GM19324 (cell line): ENCODE data around the gene GALNT9.
"Not testable (repeated sequence)": the region's sequence is repeated elsewhere in the genome, so short reads cannot be mapped to it uniquely, and the experiment has no call there.

Experiments used
- ATAC-seq: cut with Tn5 transposase; IDR thresholded peaks from one replicate; pipeline ENCODE4 v1.9.1; 2021; ENCODE audit warnings: mild to moderate bottlenecking, moderate library complexity; ENCODE audit not compliant: unreplicated experiment, low FRiP score

Gene GALNT9

DNA sequence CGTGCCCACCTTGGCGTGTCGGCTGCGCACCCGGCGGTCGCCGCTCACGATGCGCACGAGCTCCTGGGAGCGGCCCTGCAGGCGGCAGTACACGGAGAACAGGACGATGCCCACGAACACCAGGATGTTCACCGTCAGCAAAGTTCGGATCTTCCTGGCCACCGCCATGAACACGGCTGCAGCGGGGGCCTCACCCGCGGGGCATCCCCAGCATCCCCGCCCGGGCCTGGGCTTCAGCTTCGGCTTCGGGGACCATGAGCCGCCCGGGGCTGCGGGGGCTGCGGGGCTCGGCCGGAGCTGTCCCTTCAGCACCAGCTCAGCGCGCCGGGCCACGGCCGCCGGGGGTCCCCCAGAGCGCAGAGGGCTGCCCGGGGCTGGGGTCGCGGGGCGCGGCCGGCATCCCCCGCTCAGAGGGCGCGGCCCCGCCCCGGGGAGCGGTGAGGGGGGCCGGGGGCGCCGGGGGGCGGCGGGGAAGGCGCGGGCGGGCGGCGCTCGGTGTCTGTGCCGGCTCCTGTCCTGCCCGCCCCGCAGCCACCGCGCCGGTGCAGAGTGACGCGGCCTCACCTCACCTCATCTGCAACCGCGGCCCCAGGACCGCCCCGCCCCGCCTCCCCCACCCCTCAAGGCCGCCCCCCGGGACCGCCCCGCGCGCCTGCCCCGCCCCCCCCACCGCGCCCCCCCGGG is at the start of gene GALNT9:
GALNT9 (minus strand) TSS at position 554 of the 684 bp plus-strand sequence; CDS start at position 168, 386 bp downstream.
- no peak for ATAC-seq

GRCh38 chr12:132379057-132379456 is 49.7 kb upstream of the GALNT9 start:
- ATAC-seq = not testable (repeated sequence)

GRCh38 chr12:132377147-132377546 is 47.8 kb upstream of the GALNT9 start:
- ATAC-seq = no peak

DNA sequence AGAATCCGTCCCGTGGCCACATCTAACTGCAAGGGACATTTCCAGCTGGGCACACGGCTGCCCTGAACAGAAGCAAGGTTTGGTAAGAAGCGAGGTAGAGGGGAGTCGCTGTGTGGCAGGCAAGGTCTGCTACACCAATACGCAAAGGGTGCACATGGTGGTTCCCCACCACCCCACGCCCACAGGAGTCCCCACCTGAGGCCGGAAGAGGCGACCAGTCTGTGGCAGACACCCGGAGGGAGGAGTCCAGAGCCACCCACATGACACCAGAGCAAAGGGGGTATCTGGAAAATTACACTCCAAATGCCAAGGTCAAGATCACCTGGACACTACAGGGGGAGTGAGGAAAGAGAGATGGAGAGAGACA is 47.1 kb upstream of the GALNT9 start:
- ATAC-seq = no peak

- no peak for ATAC-seq
Observed at GRCh38 chr12:132375747-132376463, 46.5 kb upstream of the GALNT9 start.

- ATAC-seq = no peak
Observed at GRCh38 chr12:132374612-132375445, 45.4 kb upstream of the GALNT9 start.

- no peak for ATAC-seq
Observed at GRCh38 chr12:132373901-132374611, 44.7 kb upstream of the GALNT9 start.

DNA sequence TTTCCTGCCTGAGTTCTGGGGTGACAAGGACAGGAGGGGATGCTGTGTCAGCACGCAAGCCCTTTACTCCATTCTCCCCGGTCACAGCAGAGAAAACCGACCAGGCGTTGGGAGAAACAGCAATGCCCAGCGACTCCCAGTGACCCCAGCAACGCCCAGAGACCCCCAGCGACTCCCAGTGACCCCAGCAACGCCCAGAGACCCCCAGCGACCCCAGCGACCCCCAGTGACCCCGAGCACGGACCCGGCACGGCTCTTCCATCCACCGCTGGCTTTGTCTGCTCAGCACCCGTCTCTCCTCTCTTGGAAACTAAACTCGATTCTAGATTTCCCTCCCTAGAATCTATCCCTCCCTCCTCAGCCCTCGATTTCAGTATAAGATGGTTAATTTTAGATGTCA is 38.5 kb upstream of the GALNT9 start:
- no peak for ATAC-seq

DNA sequence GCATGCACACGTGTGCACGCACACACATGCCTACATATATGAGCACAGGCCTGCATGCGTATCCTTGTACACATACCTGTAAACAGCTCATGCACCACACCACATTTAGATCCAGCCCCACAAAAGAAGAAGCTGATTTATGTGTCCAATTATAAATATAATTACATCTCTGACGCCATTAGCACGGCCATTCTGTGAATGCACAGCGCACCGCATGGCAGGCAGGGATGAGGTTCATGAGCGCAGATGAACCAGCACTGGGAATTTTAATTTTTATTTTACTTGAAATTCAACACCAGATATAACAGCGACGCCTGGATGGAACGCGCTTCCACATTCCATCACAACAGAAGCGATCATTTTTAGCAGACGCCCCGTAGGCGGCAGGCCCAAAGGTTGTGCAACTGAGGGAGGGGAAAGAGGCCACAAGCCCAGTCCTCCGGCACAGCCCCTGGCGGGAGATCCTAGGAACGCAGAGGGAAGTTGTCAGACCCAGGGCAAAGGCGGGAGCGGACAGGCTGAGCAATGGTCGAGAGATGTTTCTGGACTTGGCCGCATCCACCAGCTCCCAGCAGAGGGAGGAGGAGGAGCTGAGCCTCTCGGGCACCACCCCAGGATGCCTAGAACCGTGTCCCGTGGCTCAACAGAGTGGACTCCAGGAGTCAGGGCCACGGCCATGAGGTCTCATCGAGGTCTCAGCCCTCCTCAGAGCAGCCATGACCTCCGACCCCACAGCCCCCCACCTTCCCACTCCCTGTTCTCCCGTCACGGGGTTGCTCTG is 37.9 kb upstream of the GALNT9 start:
- ATAC-seq = no peak

- no peak for ATAC-seq
Observed at GRCh38 chr12:132366341-132366861, 37.0 kb upstream of the GALNT9 start.

- ATAC-seq = no peak
Observed at GRCh38 chr12:132365226-132365625, 35.8 kb upstream of the GALNT9 start.

DNA sequence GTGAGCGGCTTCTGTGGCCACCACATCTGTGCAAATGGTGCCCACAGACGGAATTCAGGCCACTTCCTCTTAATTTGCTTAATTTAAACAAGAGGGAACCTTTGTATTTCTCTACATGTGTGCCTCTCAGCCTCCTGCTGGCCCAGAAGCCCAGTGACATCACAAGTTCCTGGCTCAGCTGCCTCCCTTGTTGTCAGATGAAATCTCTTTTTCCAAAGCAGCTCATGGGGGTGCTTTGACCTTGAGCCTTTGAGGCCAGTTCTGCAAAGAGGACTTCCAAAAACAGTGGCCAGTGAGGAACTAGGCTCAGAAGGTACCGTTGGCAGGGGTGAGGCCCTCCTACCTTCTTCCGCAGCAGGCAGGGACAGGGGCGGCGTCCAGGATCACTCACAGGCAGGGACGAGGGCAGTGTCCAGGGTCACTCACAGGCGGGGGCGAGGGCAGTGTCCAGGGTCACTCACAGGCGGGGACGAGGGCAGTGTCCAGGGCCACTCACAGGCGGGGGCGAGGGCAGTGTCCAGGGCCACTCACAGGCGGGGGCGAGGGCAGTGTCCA is 35.0 kb upstream of the GALNT9 start:
- ATAC-seq = no peak

GRCh38 chr12:132363661-132364347 is 34.4 kb upstream of the GALNT9 start:
- ATAC-seq = no peak

DNA sequence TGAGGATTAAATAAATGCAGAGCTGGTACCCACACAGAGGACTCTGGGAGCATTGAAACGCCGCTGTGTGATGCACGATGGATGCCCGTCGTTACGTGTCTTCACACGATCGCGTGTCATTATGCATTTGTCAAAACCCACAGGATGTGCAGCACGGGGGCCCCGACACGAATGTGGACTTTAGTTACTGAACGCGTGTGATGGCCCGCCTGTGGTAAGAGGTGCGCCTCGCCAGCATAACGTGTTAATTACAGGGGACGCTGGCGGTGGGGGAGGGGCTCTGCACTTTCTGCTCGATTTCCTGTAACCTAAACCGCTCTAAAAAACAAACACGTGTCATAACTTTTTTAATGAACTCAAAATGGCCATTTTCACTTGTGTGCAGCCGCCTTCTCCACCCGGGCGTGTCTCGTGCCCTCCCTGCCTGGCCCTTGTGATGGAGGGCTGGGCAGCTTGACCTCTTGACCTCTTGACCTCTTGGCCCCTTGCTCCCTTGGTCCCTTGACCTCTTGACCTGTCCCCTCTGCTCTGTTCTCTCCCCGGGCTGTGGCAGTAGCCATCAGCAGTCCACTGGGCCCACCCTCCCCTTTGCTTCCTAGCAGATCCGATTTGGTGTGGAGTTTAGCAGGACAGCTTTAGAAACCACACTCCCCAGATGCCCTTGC is 33.7 kb upstream of the GALNT9 start:
- ATAC-seq = no peak

- no peak for ATAC-seq
Observed at GRCh38 chr12:132360906-132361777, 31.8 kb upstream of the GALNT9 start.

- no peak for ATAC-seq
Observed at GRCh38 chr12:132360410-132360809, 31.0 kb upstream of the GALNT9 start.

- no peak for ATAC-seq
Observed at GRCh38 chr12:132359971-132360370, 30.6 kb upstream of the GALNT9 start.
